Measurements from ENCODE around the gene GREM2.

Gene GREM2

GRCh38 chr1:240555524-240555923 lies 56.4 kb downstream of the GREM2 start:
- Histone ChIP-seq H3K27ac (replicated peaks) (no peak overlapping the region), H3K4me3 (replicated peaks; ENCODE audit: insufficient read depth, low read length) (no peak overlapping the region), H3K27me3 (ENCODE audit: insufficient read depth, poor library complexity, severe bottlenecking) (no peaks in the 10 kb centered on the region)
- TF ChIP-seq GABPA (IDR thresholded peaks at IDR 0.05; ENCODE audit: low read depth) (no peak), POLR2AphosphoS5 (IDR thresholded peaks at IDR 0.05; ENCODE audit: low read depth) (no peak), SPI1 (IDR thresholded peaks at IDR 0.05; ENCODE audit: borderline replicate concordance, low read depth) (no peak), CTCF (IDR thresholded peaks at IDR 0.05; ENCODE audit: insufficient read depth, low read length) (no peak), REST (IDR thresholded peaks at IDR 0.05; ENCODE audit: insufficient replicate concordance, low read depth) (no peak)
- DNase-seq (ENCODE audit: low read depth in 1 of 2, low spot score in 1 of 2): no peak

- no peak for DNase-seq (ENCODE audit: low read depth in 1 of 2, low spot score in 1 of 2)
- Histone ChIP-seq H3K4me3 (replicated peaks; ENCODE audit: insufficient read depth, low read length) (no peak overlapping the region), H3K27ac (replicated peaks) (no peak overlapping the region), H3K27me3 (ENCODE audit: insufficient read depth, poor library complexity, severe bottlenecking) (no peaks in the 10 kb centered on the region)
- TF ChIP-seq CTCF (IDR thresholded peaks at IDR 0.05; ENCODE audit: insufficient read depth, low read length) (no peak), POLR2AphosphoS5 (IDR thresholded peaks at IDR 0.05; ENCODE audit: low read depth) (no peak), SPI1 (IDR thresholded peaks at IDR 0.05; ENCODE audit: borderline replicate concordance, low read depth) (no peak), REST (IDR thresholded peaks at IDR 0.05; ENCODE audit: insufficient replicate concordance, low read depth) (no peak), GABPA (IDR thresholded peaks at IDR 0.05; ENCODE audit: low read depth) (no peak)
Measured at GRCh38 chr1:240553351-240553750, 58.6 kb downstream of the GREM2 start.

- H3K27ac ChIP-seq (replicated peaks): no peak overlapping the region
- TF ChIP-seq GABPA (IDR thresholded peaks at IDR 0.05; ENCODE audit: low read depth): no peak
- TF ChIP-seq REST (IDR thresholded peaks at IDR 0.05; ENCODE audit: insufficient replicate concordance, low read depth): no peak
- TF ChIP-seq SPI1 (IDR thresholded peaks at IDR 0.05; ENCODE audit: borderline replicate concordance, low read depth): no peak
- no peak for TF ChIP-seq CTCF (IDR thresholded peaks at IDR 0.05; ENCODE audit: insufficient read depth, low read length)
- TF ChIP-seq POLR2AphosphoS5 (IDR thresholded peaks at IDR 0.05; ENCODE audit: low read depth): no peak
- H3K4me3 ChIP-seq (replicated peaks; ENCODE audit: insufficient read depth, low read length): no peak overlapping the region
- no peak for DNase-seq (ENCODE audit: low read depth in 1 of 2, low spot score in 1 of 2)
- no peaks in the 10 kb centered on the region for H3K27me3 ChIP-seq (ENCODE audit: insufficient read depth, poor library complexity, severe bottlenecking)
Measured at GRCh38 chr1:240539769-240540414, 72.1 kb downstream of the GREM2 start.

Data from HL-60 (cell line).